HCT116 (cell line): ENCODE measurements around the gene SRF. TPM values are rescaled to one million over a fixed set of nuclear protein-coding genes. Genes with fewer than 3 reads are reported as not detected.

ENCODE experiments used
- ATAC-seq: fragments of 200-7000 bp; cut with Tn5 transposase; 2 replicates; pipeline ENCODE4 v1.9.1; 2020; ENCODE audit warnings: mild to moderate bottlenecking, moderate library complexity
- BruUV-seq: library from RNA; stranded (reverse); fragments of 400-500 nt; replicated peaks from 2 replicates; lab custom pipeline; 2021; lab: Mats Ljungman, UMichigan
- CTCF ChIA-PET: fragments of 300-600 bp; sonication (Branson Sonifier 250); formaldehyde crosslinking; loops from one replicate; lab custom pipeline; 2021; ENCODE audit warnings: antibody characterized with exemption; lab: Charles Lee
- POLR2A ChIA-PET: fragments of 300-600, 350-600 bp; sonication (Branson Sonifier 250); formaldehyde crosslinking; loops from one replicate; lab custom pipeline; 2021; ENCODE audit warnings: antibody characterized with exemption; lab: Charles Lee
- RAD21 ChIA-PET, 2 experiments: fragments of 300-600 bp; sonication (Branson Sonifier 250); formaldehyde crosslinking; loops; one replicate each; lab custom pipeline; 2023; ENCODE audit warnings: low total read pairs in 2 of 2; ENCODE audit not compliant: uncharacterized antibody in 2 of 2, unreplicated experiment in 2 of 2, low non-redundant PET in 1 of 2; lab: Charles Lee
- DNase-seq: peaks from one replicate; pipeline ENCODE4 v3.0.0-alpha.2; 2010; ENCODE audit warnings: low read depth, low spot score
- H2AFZ ChIP-seq: fragments of 200-600 bp; shearing (Covaris generic), sonication (generic); 2 replicates; pipeline ENCODE4 v1.6.1; 2017; ENCODE audit warnings: low read depth, mixed run types, mixed read lengths, antibody characterized with exemption, low read length; ENCODE audit not compliant: poor library complexity, severe bottlenecking
- H3K27ac ChIP-seq: 2 replicates; pipeline ENCODE4 v1.5.1; 2012; ENCODE audit warnings: low read depth, low read length
- H3K27me3 ChIP-seq: fragments of 200-600 bp; sonication (generic); 2 replicates; pipeline ENCODE4 v1.6.1; 2016; ENCODE audit warnings: mixed run types, low read length, mixed read lengths; ENCODE audit not compliant: insufficient read depth
- H3K36me3 ChIP-seq, 2 experiments: fragments of 200-500 bp in 1 of 2; fragments of 200-600 bp in 1 of 2; sonication (Bioruptor generic) in 1 of 2; sonication (generic) in 1 of 2; 2 replicates each; pipeline versions ENCODE4 v1.5.1 to v1.6.1; 2014 to 2016; ENCODE audit warnings: low read length in 2 of 2, inconsistent platforms in 1 of 2, mixed read lengths in 1 of 2, mixed run types in 1 of 2; ENCODE audit not compliant: insufficient read depth in 2 of 2, control insufficient read depth in 1 of 2
- H3K4me1 ChIP-seq, 2 experiments: fragments of 200-600 bp in 1 of 2; sonication (generic) in 1 of 2; 2 replicates each; pipeline versions ENCODE4 v1.5.1 to v1.6.1; 2012 to 2017; ENCODE audit warnings: low read length in 2 of 2, inconsistent platforms in 1 of 2, mild to moderate bottlenecking in 1 of 2, mixed read lengths in 1 of 2, mixed run types in 1 of 2, moderate library complexity in 1 of 2; ENCODE audit not compliant: insufficient read depth in 2 of 2, control insufficient read depth in 1 of 2
- H3K4me2 ChIP-seq: fragments of 200-600 bp; sonication (generic); 2 replicates; pipeline ENCODE4 v1.6.1; 2017; ENCODE audit warnings: mixed run types, low read length, mixed read lengths
- H3K4me3 ChIP-seq, 2 experiments: fragments of 200-600 bp in 1 of 2; sonication (generic) in 1 of 2; replicated peaks in 1 of 2; 2 replicates each; pipeline ENCODE4 v1.5.1; 2011 to 2016; ENCODE audit warnings: low read length in 2 of 2, control low read depth in 1 of 2, low read depth in 1 of 2, mild to moderate bottlenecking in 1 of 2, mixed read lengths in 1 of 2, mixed run types in 1 of 2
- H3K79me2 ChIP-seq: fragments of 200-600 bp; sonication (generic); 2 replicates; pipeline ENCODE4 v1.6.1; 2017; ENCODE audit warnings: mild to moderate bottlenecking, mixed run types, low read length, moderate library complexity, mixed read lengths; ENCODE audit not compliant: insufficient read depth
- H3K9ac ChIP-seq: fragments of 200-600 bp; sonication (generic); 2 replicates; pipeline ENCODE4 v1.6.1; 2016; ENCODE audit warnings: low read length, mixed read lengths
- H3K9me2 ChIP-seq: fragments of 200-600 bp; sonication (generic), shearing (Covaris generic); 2 replicates; pipeline ENCODE4 v1.6.1; 2017; ENCODE audit warnings: mixed run types, mild to moderate bottlenecking, moderate library complexity; ENCODE audit not compliant: insufficient read depth
- H3K9me3 ChIP-seq, 2 experiments: fragments of 200-500 bp in 1 of 2; fragments of 200-600 bp in 1 of 2; sonication (Bioruptor generic) in 1 of 2; sonication (generic) in 1 of 2; 2 replicates each; pipeline ENCODE4 v1.6.1; 2014 to 2017; ENCODE audit warnings: low read length in 2 of 2, mixed read lengths in 2 of 2, inconsistent platforms in 1 of 2, low read depth in 1 of 2, mild to moderate bottlenecking in 1 of 2, mixed run types in 1 of 2, moderate library complexity in 1 of 2; ENCODE audit not compliant: control insufficient read depth in 1 of 2, insufficient read depth in 1 of 2
- H4K20me1 ChIP-seq: fragments of 200-600 bp; sonication (generic), shearing (Covaris generic); 2 replicates; pipeline ENCODE4 v1.6.1; 2017; ENCODE audit warnings: mixed run types, mild to moderate bottlenecking, moderate library complexity; ENCODE audit not compliant: insufficient read depth
- CEBPB ChIP-seq: IDR thresholded peaks from 2 replicates; pipeline ENCODE4 v1.6.1; 2012; ENCODE audit warnings: low read depth
- ELF1 ChIP-seq: IDR thresholded peaks from 2 replicates; pipeline ENCODE4 v1.6.1; 2012; ENCODE audit warnings: low read depth, borderline replicate concordance
- EZH2 ChIP-seq: fragments of 200-600 bp; sonication (generic); IDR thresholded peaks from 2 replicates; pipeline ENCODE4 v1.6.1; 2017; ENCODE audit warnings: antibody characterized with exemption, mixed run types
- FOSL1 ChIP-seq: IDR thresholded peaks from 2 replicates; pipeline ENCODE4 v1.6.1; 2012; ENCODE audit warnings: low read depth
- POLR2AphosphoS5 ChIP-seq: IDR thresholded peaks from 2 replicates; pipeline ENCODE4 v1.6.1; 2011; ENCODE audit warnings: mild to moderate bottlenecking, low read depth, low read length, moderate library complexity
- RAD21 ChIP-seq: IDR thresholded peaks from 2 replicates; pipeline ENCODE4 v1.6.1; 2012; ENCODE audit warnings: low read depth, mild to moderate bottlenecking
- SIN3A ChIP-seq: IDR thresholded peaks from 2 replicates; pipeline ENCODE4 v1.6.1; 2012; ENCODE audit warnings: low read depth
- TCF7L2 ChIP-seq: IDR thresholded peaks from 2 replicates; pipeline ENCODE4 v1.7.0; 2011; ENCODE audit warnings: borderline replicate concordance, inconsistent platforms; ENCODE audit not compliant: insufficient read depth, insufficient read length; ENCODE audit errors: extremely low read depth
- YY1 ChIP-seq: IDR thresholded peaks from 2 replicates; pipeline ENCODE4 v1.6.1; 2011; ENCODE audit warnings: low read length, low read depth, moderate library complexity, mild to moderate bottlenecking; ENCODE audit not compliant: insufficient replicate concordance; ENCODE audit errors: extremely low read depth
- ZBTB33 ChIP-seq: IDR thresholded peaks from 2 replicates; pipeline ENCODE4 v1.6.1; 2011; ENCODE audit warnings: mild to moderate bottlenecking, low read length, moderate library complexity; ENCODE audit not compliant: insufficient replicate concordance; ENCODE audit errors: extremely low read depth
- ZNF274 ChIP-seq: fragments of 200-500 bp; sonication (Bioruptor generic); IDR thresholded peaks from 2 replicates; pipeline ENCODE4 v1.6.1; 2014; ENCODE audit warnings: mild to moderate bottlenecking, low read depth, low read length, inconsistent platforms
- intact Hi-C: fragments of 100-400 bp; cut with micrococcal nuclease; formaldehyde crosslinking; loops from 2 replicates; pipeline ENCODE4 v1.10.0; 2022
- total RNA-seq: library from RNA; stranded (reverse); gene quantifications from one replicate; pipeline ENCODE4 v1.2.1, GENCODE V29; 2021; ENCODE audit not compliant: unreplicated experiment

SRF gene
- total RNA-seq, 1 experiment from 2014 or later = 28.1 TPM

GRCh38 chr6:43183441-43183840 lies 12.4 kb downstream of the SRF start:
- Histone ChIP-seq H3K79me2 (peaks cover 6% of the 10 kb centered on the region), H3K9ac (no peak overlapping the region), H3K27ac (no peak overlapping the region), H3K4me3 (peak overlapping the region in 1 of 2 experiments; percentile 78; a peak in 1 of 4 replicates), H4K20me1 (no peaks in the 10 kb centered on the region), H2AFZ (no peak overlapping the region)
- ChIA-PET POLR2A (no interaction called here), RAD21 (no interaction called here)
- no TSS peak for BruUV-seq
- TF ChIP-seq TCF7L2 = no peak
- TF ChIP-seq, all 23 proteins: peak for 0
- DNase-seq (no peak), ATAC-seq (no peak)
- Histone ChIP-seq H3K4me1 (peaks cover 2 to 28% of the 10 kb centered on the region in 2 experiments; a peak in 3 of 4 replicates), H3K36me3 (peaks cover 7 to 10% of the 10 kb centered on the region in 2 experiments; a peak in 3 of 4 replicates), H3K9me2 (no peaks in the 10 kb centered on the region), H3K27me3 (no peaks in the 10 kb centered on the region), H3K4me2 (peak overlapping the region; percentile 86), H3K9me3 (no peaks in the 10 kb centered on the region)
- intact Hi-C loops = no loop called here
- CTCF ChIA-PET = no interaction called here

- H3K36me3 ChIP-seq = peaks cover 2 to 7% of the 10 kb centered on the region in 2 experiments; a peak in 2 of 4 replicates
- TSS peak; percentile 31 for BruUV-seq
- H3K4me3 ChIP-seq = no peak overlapping the region
- H3K79me2 ChIP-seq = peaks cover 6% of the 10 kb centered on the region
- ChIA-PET POLR2A (no interaction called here), RAD21 (no interaction called here), CTCF (no interaction called here)
- H3K27ac ChIP-seq = no peak overlapping the region
- DNase-seq (no peak), ATAC-seq (no peak)
- H3K9me3 ChIP-seq = no peaks in the 10 kb centered on the region
- intact Hi-C loops = no loop called here
- no peak overlapping the region for H3K4me2 ChIP-seq
- H2AFZ ChIP-seq = no peak overlapping the region
- H3K9me2 ChIP-seq = no peaks in the 10 kb centered on the region
- peaks cover 2 to 28% of the 10 kb centered on the region in 2 experiments; a peak in 3 of 4 replicates for H3K4me1 ChIP-seq
- H3K9ac ChIP-seq = no peak overlapping the region
- H3K27me3 ChIP-seq = no peaks in the 10 kb centered on the region
- TF ChIP-seq FOSL1 = no peak
- TF ChIP-seq POLR2AphosphoS5 = no peak
- no peak for TF ChIP-seq SIN3A
- TF ChIP-seq ZNF274 = no peak
- no peak for TF ChIP-seq ELF1
- no peak for TF ChIP-seq CEBPB
- TF ChIP-seq YY1 = no peak
- no peak for TF ChIP-seq ZBTB33
- no peak for TF ChIP-seq EZH2
- no peak for TF ChIP-seq RAD21
- no peak for TF ChIP-seq TCF7L2
- H4K20me1 ChIP-seq = no peaks in the 10 kb centered on the region
Observed at GRCh38 chr6:43184268-43184985, 13.4 kb downstream of the SRF start.
